HG03159 (cell line): ENCODE measurements around the gene INSIG2.

Experiments used
- ATAC-seq: cut with Tn5 transposase; IDR thresholded peaks from one replicate; pipeline ENCODE4 v1.9.1; 2021; ENCODE audit warnings: mild to moderate bottlenecking, moderate library complexity; ENCODE audit not compliant: unreplicated experiment

The INSIG2 gene

GRCh38 chr2:118127250-118127649 lies 39.0 kb downstream of the INSIG2 start:
- no peak for ATAC-seq

GRCh38 chr2:118128826-118129225 lies 40.6 kb downstream of the INSIG2 start:
- no peak for ATAC-seq

GRCh38 chr2:118130385-118130784 lies 42.1 kb downstream of the INSIG2 start:
- no peak for ATAC-seq

GRCh38 chr2:118131771-118132170 lies 43.5 kb downstream of the INSIG2 start:
- ATAC-seq: no peak

GRCh38 chr2:118133916-118134315 lies 45.6 kb downstream of the INSIG2 start:
- ATAC-seq: no peak

- no peak for ATAC-seq
Measured at GRCh38 chr2:118134650-118135049, 46.4 kb downstream of the INSIG2 start.

- no peak for ATAC-seq
Measured at GRCh38 chr2:118145207-118145606, 56.9 kb downstream of the INSIG2 start.

- no peak for ATAC-seq
Measured at GRCh38 chr2:118145806-118146205, 57.5 kb downstream of the INSIG2 start.

GRCh38 chr2:118146315-118147283 lies 58.3 kb downstream of the INSIG2 start:
- ATAC-seq: no peak

GRCh38 chr2:118148133-118148532 lies 59.9 kb downstream of the INSIG2 start:
- ATAC-seq: peak; percentile 66

- no peak for ATAC-seq
Measured at GRCh38 chr2:118148809-118149208, 60.5 kb downstream of the INSIG2 start.

- ATAC-seq: no peak
Measured at GRCh38 chr2:118150294-118150693, 62.0 kb downstream of the INSIG2 start.

- no peak for ATAC-seq
Measured at GRCh38 chr2:118151831-118152230, 63.6 kb downstream of the INSIG2 start.

GRCh38 chr2:118153433-118153832 lies 65.2 kb downstream of the INSIG2 start:
- no peak for ATAC-seq

- no peak for ATAC-seq
Measured at GRCh38 chr2:118154176-118154575, 65.9 kb downstream of the INSIG2 start.
